Stimulated activated CD4-positive, alpha-beta T cell treated with anti-CD3 and anti-CD28 coated beads, Interleukin-4, amount 100 ng/mL, for 48 hours (primary cell): ENCODE data around the gene NAA40.
"Not testable (repeated sequence)": the region's sequence is repeated elsewhere in the genome, so short reads cannot be mapped to it uniquely, and the experiment has no call there.

Experiments
- DNase-seq, 2 donors: peaks; one replicate each; pipeline ENCODE4 v3.0.0-alpha.2; 2020; ENCODE audit warnings: low read depth in 2 of 2

NAA40 gene

GRCh38 chr11:63939397-63939891, 642 bp downstream of the NAA40 start:
- DNase-seq: no peak

- no peak for DNase-seq
Measured at GRCh38 chr11:63940786-63941185, 2.0 kb downstream of the NAA40 start.

- no peak for DNase-seq
Measured at GRCh38 chr11:63941901-63942300, 3.1 kb downstream of the NAA40 start.

GRCh38 chr11:63942803-63943202, 4.0 kb downstream of the NAA40 start:
- DNase-seq: no peak

GRCh38 chr11:63944987-63945386, 6.2 kb downstream of the NAA40 start:
- no peak for DNase-seq

GRCh38 chr11:63945477-63946163, 6.8 kb downstream of the NAA40 start:
- peak; percentile 20 to 27 for DNase-seq

- no peak for DNase-seq
Measured at GRCh38 chr11:63951779-63952536, 13.2 kb downstream of the NAA40 start.

GRCh38 chr11:63952570-63952969, 13.8 kb downstream of the NAA40 start:
- DNase-seq: no peak

- DNase-seq: no peak
Measured at GRCh38 chr11:63958008-63958407, 19.2 kb downstream of the NAA40 start.

- no peak for DNase-seq
Measured at GRCh38 chr11:63961608-63962412, 23.0 kb downstream of the NAA40 start.

- not testable (repeated sequence) for DNase-seq
Measured at GRCh38 chr11:63963895-63964294, 25.1 kb downstream of the NAA40 start.

- no peak for DNase-seq
Measured at GRCh38 chr11:63966444-63966843, 27.6 kb downstream of the NAA40 start.

GRCh38 chr11:63969461-63969860, 30.7 kb downstream of the NAA40 start:
- no peak for DNase-seq

- no peak for DNase-seq
Measured at GRCh38 chr11:63970902-63971301, 32.1 kb downstream of the NAA40 start.

- not testable (repeated sequence) for DNase-seq
Measured at GRCh38 chr11:63973912-63974258, 35.1 kb downstream of the NAA40 start.

GRCh38 chr11:63974259-63975143, 35.7 kb downstream of the NAA40 start, which contains the start of gene COX8A:
COX8A (plus strand) TSS chr11:63974620; CDS start chr11:63974681, 61 bp downstream.
- peak; percentile 87 to 95 for DNase-seq

GRCh38 chr11:63978551-63979239, 39.9 kb downstream of the NAA40 start:
- no peak for DNase-seq

GRCh38 chr11:63979426-63979825, 40.6 kb downstream of the NAA40 start:
- no peak for DNase-seq

- DNase-seq: peak; percentile 58 to 63
Measured at GRCh38 chr11:63985812-63986155, 47.0 kb downstream of the NAA40 start.

GRCh38 chr11:63986156-63986931, 47.5 kb downstream of the NAA40 start, which contains the start of gene OTUB1:
OTUB1 (plus strand) TSS chr11:63986438; CDS start chr11:63986457, 19 bp downstream.
- DNase-seq: peak; percentile 80 to 89
